GM23338 (cell line): ENCODE data around the gene RDH12. TPM values are rescaled to one million over a fixed set of nuclear protein-coding genes. Genes with fewer than 3 reads are reported as not detected.

ENCODE experiments used
- CREB1 ChIP-seq: fragments of 250-450 bp; sonication (Bioruptor Pico); IDR thresholded peaks from 2 replicates; pipeline ENCODE4 v1.5.0; 2020; ENCODE audit warnings: low read depth, mild to moderate bottlenecking, moderate library complexity
- EZH2 ChIP-seq: fragments of 200-600 bp; sonication (generic); IDR thresholded peaks from one replicate; pipeline ENCODE4 v1.8.0; 2017; ENCODE audit warnings: antibody characterized with exemption, mild to moderate bottlenecking, low read depth; ENCODE audit not compliant: unreplicated experiment
- EZH2phosphoT487 ChIP-seq: fragments of 200-600 bp; sonication (generic); IDR thresholded peaks from one replicate; pipeline ENCODE4 v1.8.1; 2018; ENCODE audit warnings: antibody characterized with exemption; ENCODE audit not compliant: unreplicated experiment
- JUNB ChIP-seq: IDR thresholded peaks from one replicate; pipeline ENCODE4 v1.6.1; 2016; ENCODE audit warnings: antibody characterized with exemption; ENCODE audit not compliant: unreplicated experiment
- NANOG ChIP-seq: IDR thresholded peaks from 2 replicates; pipeline ENCODE4 v1.6.1; 2016; ENCODE audit warnings: antibody characterized with exemption, borderline replicate concordance
- POLR2AphosphoS5 ChIP-seq: IDR thresholded peaks from 2 replicates; pipeline ENCODE4 v1.6.1; 2016; ENCODE audit warnings: antibody characterized with exemption, low read depth
- REST ChIP-seq: IDR thresholded peaks from one replicate; pipeline ENCODE4 v1.6.1; 2018; ENCODE audit warnings: antibody characterized with exemption; ENCODE audit not compliant: unreplicated experiment
- ZNF114 ChIP-seq: fragments of 250-450 bp; sonication (Bioruptor Pico); IDR thresholded peaks from 2 replicates; pipeline ENCODE4 v1.5.0; 2020; ENCODE audit warnings: mild to moderate bottlenecking, moderate library complexity
- ZNF331 ChIP-seq: fragments of 250-450 bp; sonication (Bioruptor Pico); IDR thresholded peaks from 2 replicates; pipeline ENCODE4 v1.5.0; 2020; ENCODE audit warnings: low read depth, mild to moderate bottlenecking, moderate library complexity
- ZNF462 ChIP-seq: fragments of 250-450 bp; sonication (Bioruptor Pico); IDR thresholded peaks from 2 replicates; pipeline ENCODE4 v1.5.0; 2020; ENCODE audit warnings: mild to moderate bottlenecking, moderate library complexity
- polyA plus RNA-seq: library from polyadenylated mRNA; unstranded; fragments of >200 nt; fragmentation: Nextera tagmentation; extraction: Ambion mirVana; gene quantifications from 2 replicates; pipeline ENCODE4 v1.2.1, GENCODE V29; 2016
- total RNA-seq: library from RNA; depleted of rRNA; stranded (reverse); fragments of >200 nt; shearing (Covaris generic); gene quantifications from 2 replicates; pipeline ENCODE4 v1.2.3, GENCODE V29; 2014

Gene RDH12
- total and polyA plus RNA-seq, 2 experiments from 2014 or later: 0.28 to 1.6 TPM

- TF ChIP-seq ZNF462 (CRISPR knock-in tag) (no peak), EZH2phosphoT487 (no peak), EZH2 (no peak), JUNB (no peak), NANOG (no peak), POLR2AphosphoS5 (no peak), ZNF114 (CRISPR knock-in tag) (no peak), ZNF331 (CRISPR knock-in tag) (no peak), REST (no peak), CREB1 (CRISPR knock-in tag) (no peak)
Observed at GRCh38 chr14:67733616-67734015, 31.9 kb downstream of the RDH12 start (continued).
